Endothelial cell of umbilical vein (primary cell): ENCODE results near the gene KDM4B. TPM values are rescaled to one million over a fixed set of nuclear protein-coding genes. Genes with fewer than 3 reads are reported as not detected.

Source experiments
- BruUV-seq: library from RNA; stranded (reverse); fragments of 400-500 nt; replicated peaks from 2 replicates; lab custom pipeline; 2021; lab: Mats Ljungman, UMichigan
- CTCF ChIA-PET: fragments of 300-600, 350-600 bp; sonication (Branson Sonifier 250); formaldehyde crosslinking; loops from one replicate; lab custom pipeline; 2021; ENCODE audit warnings: antibody characterized with exemption, inconsistent platforms; lab: Charles Lee
- POLR2A ChIA-PET: fragments of 300-600, 350-600 bp; sonication (Branson Sonifier 250); formaldehyde crosslinking; loops from one replicate; lab custom pipeline; 2021; ENCODE audit warnings: antibody characterized with exemption, inconsistent platforms; lab: Charles Lee
- DNase-seq: peaks from one replicate; pipeline ENCODE4 v3.0.0-alpha.2; 2011; ENCODE audit warnings: low read depth, low spot score
- FAIRE-seq: peaks from 2 replicates; lab custom pipeline; 2011; peaks lifted over from hg19 to GRCh38; lab: Jason Lieb, UNC
- H2AFZ ChIP-seq: 2 replicates; pipeline ENCODE4 v1.6.0; 2012; ENCODE audit warnings: low read depth, low read length, control low read depth, inconsistent platforms
- H3K27ac ChIP-seq: 2 replicates; pipeline ENCODE4 v1.5.1; 2011; ENCODE audit warnings: low read depth, mild to moderate bottlenecking, control low read depth, low read length, moderate library complexity; ENCODE audit not compliant: insufficient read depth
- H3K27me3 ChIP-seq, 2 experiments: 2 replicates each; pipeline versions ENCODE4 v1.6.0 to v1.6.1; 2011; ENCODE audit warnings: low read length in 2 of 2, mixed read lengths in 1 of 2; ENCODE audit not compliant: control insufficient read depth in 2 of 2, insufficient read depth in 2 of 2
- H3K36me3 ChIP-seq, 2 experiments: 2 replicates in 1 of 2; 3 replicates in 1 of 2; pipeline ENCODE4 v1.5.1; 2011; ENCODE audit warnings: low read length in 2 of 2, mild to moderate bottlenecking in 1 of 2, moderate library complexity in 1 of 2; ENCODE audit not compliant: control insufficient read depth in 2 of 2, insufficient read depth in 2 of 2; ENCODE audit errors: extremely low read depth in 1 of 2
- H3K4me1 ChIP-seq: 3 replicates; pipeline ENCODE4 v1.5.1; 2011; ENCODE audit warnings: mild to moderate bottlenecking, low read length; ENCODE audit not compliant: control insufficient read depth, insufficient read depth; ENCODE audit errors: extremely low read depth
- H3K4me2 ChIP-seq: 2 replicates; pipeline ENCODE4 v1.6.1; 2011; ENCODE audit warnings: low read length, control low read depth, mixed read lengths; ENCODE audit not compliant: insufficient read depth
- H3K4me3 ChIP-seq, 3 experiments: fragments of 200-600 bp in 1 of 3; sonication (generic), shearing (Covaris generic) in 1 of 3; replicated peaks in 1 of 3; 2 replicates each; pipeline ENCODE4 v1.5.1; 2011 to 2016; ENCODE audit warnings: control low read depth in 3 of 3, low read length in 3 of 3, mild to moderate bottlenecking in 2 of 3, inconsistent platforms in 1 of 3, low read depth in 1 of 3, moderate library complexity in 1 of 3; ENCODE audit not compliant: insufficient read depth in 1 of 3
- H3K79me2 ChIP-seq: 2 replicates; pipeline ENCODE4 v1.6.0; 2012; ENCODE audit warnings: low read length, inconsistent platforms; ENCODE audit not compliant: control insufficient read depth, insufficient read depth
- H3K9ac ChIP-seq: replicated peaks from 2 replicates; pipeline ENCODE3; 2011; ENCODE audit warnings: low read length, control low read depth; ENCODE audit not compliant: insufficient read depth; ENCODE audit errors: extremely low read depth
- H3K9me1 ChIP-seq: replicated peaks from 3 replicates; pipeline ENCODE4 v1.6.0; 2011; ENCODE audit warnings: mild to moderate bottlenecking, low read length; ENCODE audit not compliant: control insufficient read depth, insufficient read depth; ENCODE audit errors: extremely low read depth
- H3K9me3 ChIP-seq: replicated peaks from 2 replicates; pipeline ENCODE4 v1.5.1; 2012; ENCODE audit warnings: low read length, inconsistent platforms; ENCODE audit not compliant: control insufficient read depth, insufficient read depth
- H4K20me1 ChIP-seq: replicated peaks from 2 replicates; pipeline ENCODE3; 2011; ENCODE audit warnings: mild to moderate bottlenecking, low read length; ENCODE audit not compliant: control insufficient read depth, insufficient read depth; ENCODE audit errors: extremely low read depth
- EZH2 ChIP-seq: IDR thresholded peaks from 2 replicates; pipeline ENCODE4 v1.6.1; 2012; ENCODE audit warnings: borderline replicate concordance, low read depth, mild to moderate bottlenecking, moderate library complexity, low read length, inconsistent platforms; ENCODE audit not compliant: severe bottlenecking
- FOS ChIP-seq: IDR thresholded peaks from 2 replicates; pipeline ENCODE4 v1.6.1; 2011; ENCODE audit warnings: mild to moderate bottlenecking, low read length, moderate library complexity, borderline replicate concordance; ENCODE audit not compliant: insufficient read depth
- GATA2 ChIP-seq: IDR thresholded peaks from 2 replicates; pipeline ENCODE4 v1.7.0; 2011; ENCODE audit warnings: low read depth, mild to moderate bottlenecking, moderate library complexity, mixed read lengths, low read length; ENCODE audit not compliant: insufficient read length, insufficient read depth
- JUN ChIP-seq: IDR thresholded peaks from 2 replicates; pipeline ENCODE4 v1.6.1; 2011; ENCODE audit warnings: borderline replicate concordance, low read depth; ENCODE audit not compliant: insufficient read length, insufficient read depth
- MYC ChIP-seq: IDR thresholded peaks from one replicate; pipeline ENCODE4 v1.6.1; 2011; ENCODE audit warnings: mild to moderate bottlenecking, low read depth, low read length
- POLR2A ChIP-seq: IDR thresholded peaks from 2 replicates; pipeline ENCODE4 v1.6.1; 2012; ENCODE audit warnings: low read depth, mild to moderate bottlenecking, control low read depth, low read length
- POLR2AphosphoS5 ChIP-seq: IDR thresholded peaks from 2 replicates; pipeline ENCODE4 v1.6.1; 2012; ENCODE audit warnings: low read depth, mild to moderate bottlenecking, control low read depth, low read length, moderate library complexity; ENCODE audit not compliant: insufficient read depth
- dilution Hi-C: fragments of 300-500 bp; cut with MboI; formaldehyde crosslinking; loops from one replicate; pipeline ENCODE4 v1.15.0; 2019; ENCODE audit warnings: low sequenced_read_pairs; ENCODE audit not compliant: extremely low pct_ligation_motif_present
- intact Hi-C: fragments of 100-400 bp; cut with micrococcal nuclease; formaldehyde crosslinking; loops from one replicate; pipeline ENCODE4 v1.10.0; 2022
- polyA plus RNA-seq, 4 experiments: library from polyadenylated mRNA; depleted of rRNA in 3 of 4; stranded (reverse) in 3 of 4; unstranded in 1 of 4; fragments of >200 nt; gene quantifications; 2 replicates each; pipeline versions ENCODE4 v1.2.1 to v1.2.3, GENCODE V29; 2011 to 2012; ENCODE audit warnings: missing spikeins in 1 of 4
- total RNA-seq: library from RNA; stranded (reverse); gene quantifications from 2 replicates; pipeline ENCODE4 v1.2.3, GENCODE V29; 2021
- TF ChIP-seq, protein P1 (sequence below): IDR thresholded peaks from 2 replicates; pipeline ENCODE4 v1.6.1; 2011; ENCODE audit not compliant: insufficient read depth, insufficient read length
- TF ChIP-seq, protein P2 (sequence below), 2 donors: IDR thresholded peaks; 1 replicate in 1 of 2; 2 replicates in 1 of 2; pipeline ENCODE4 v1.5.1; 2011; ENCODE audit warnings: low read length in 2 of 2, mild to moderate bottlenecking in 2 of 2, moderate library complexity in 2 of 2, control low read depth in 1 of 2, inconsistent platforms in 1 of 2, low read depth in 1 of 2; ENCODE audit not compliant: insufficient read depth in 1 of 2; ENCODE audit errors: extremely low read depth in 1 of 2

KDM4B gene
- total and polyA plus RNA-seq, 2 donors (not counting 3 experiments of a cell fraction or from before 2014, with no cell fraction given): 12.4 to 37.2 TPM

DNA sequence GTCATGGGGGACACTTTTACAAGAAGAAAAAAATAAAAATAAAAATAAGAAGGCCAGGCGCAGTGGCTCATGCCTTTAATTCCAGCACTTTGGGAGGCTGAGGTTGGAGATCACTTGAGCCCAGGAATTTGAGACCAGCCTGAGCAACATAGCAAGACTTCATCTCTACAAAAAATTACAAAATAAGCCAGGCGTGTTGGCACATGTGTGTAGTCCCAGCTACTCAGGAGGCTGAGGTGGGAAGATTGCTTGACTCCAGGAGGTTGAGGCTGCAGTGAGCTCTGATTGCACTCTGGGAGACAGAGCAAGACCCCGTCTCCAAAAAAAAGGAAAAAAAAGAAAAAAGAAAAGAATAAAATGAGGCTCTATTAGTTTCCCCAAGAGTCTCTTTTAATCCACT is 214.7 kb downstream of the KDM4B start:
- Histone ChIP-seq H3K9ac (no peak overlapping the region), H3K9me1 (no peaks in the 10 kb centered on the region), H3K79me2 (no peaks in the 10 kb centered on the region), H3K27ac (no peak overlapping the region), H3K4me2 (no peak overlapping the region), H3K27me3 (peaks cover 4 to 6% of the 10 kb centered on the region in 2 experiments), H2AFZ (no peak overlapping the region), H4K20me1 (no peaks in the 10 kb centered on the region), H3K4me3 (no peak overlapping the region), H3K36me3 (no peaks in the 10 kb centered on the region), H3K9me3 (no peaks in the 10 kb centered on the region), H3K4me1 (no peaks in the 10 kb centered on the region)
- ChIA-PET POLR2A (no interaction called here), CTCF (no interaction called here)
- DNase-seq: no peak
- TF ChIP-seq EZH2 (no peak), GATA2 (no peak), POLR2A (no peak), POLR2AphosphoS5 (no peak), JUN (no peak), FOS (no peak), MYC (no peak)
- TF ChIP-seq, protein P1, sequence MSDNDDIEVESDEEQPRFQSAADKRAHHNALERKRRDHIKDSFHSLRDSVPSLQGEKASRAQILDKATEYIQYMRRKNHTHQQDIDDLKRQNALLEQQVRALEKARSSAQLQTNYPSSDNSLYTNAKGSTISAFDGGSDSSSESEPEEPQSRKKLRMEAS: no peak
- TF ChIP-seq, protein P2, sequence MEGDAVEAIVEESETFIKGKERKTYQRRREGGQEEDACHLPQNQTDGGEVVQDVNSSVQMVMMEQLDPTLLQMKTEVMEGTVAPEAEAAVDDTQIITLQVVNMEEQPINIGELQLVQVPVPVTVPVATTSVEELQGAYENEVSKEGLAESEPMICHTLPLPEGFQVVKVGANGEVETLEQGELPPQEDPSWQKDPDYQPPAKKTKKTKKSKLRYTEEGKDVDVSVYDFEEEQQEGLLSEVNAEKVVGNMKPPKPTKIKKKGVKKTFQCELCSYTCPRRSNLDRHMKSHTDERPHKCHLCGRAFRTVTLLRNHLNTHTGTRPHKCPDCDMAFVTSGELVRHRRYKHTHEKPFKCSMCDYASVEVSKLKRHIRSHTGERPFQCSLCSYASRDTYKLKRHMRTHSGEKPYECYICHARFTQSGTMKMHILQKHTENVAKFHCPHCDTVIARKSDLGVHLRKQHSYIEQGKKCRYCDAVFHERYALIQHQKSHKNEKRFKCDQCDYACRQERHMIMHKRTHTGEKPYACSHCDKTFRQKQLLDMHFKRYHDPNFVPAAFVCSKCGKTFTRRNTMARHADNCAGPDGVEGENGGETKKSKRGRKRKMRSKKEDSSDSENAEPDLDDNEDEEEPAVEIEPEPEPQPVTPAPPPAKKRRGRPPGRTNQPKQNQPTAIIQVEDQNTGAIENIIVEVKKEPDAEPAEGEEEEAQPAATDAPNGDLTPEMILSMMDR (IDR thresholded peaks at IDR 0.05; ENCODE audit: extremely low read depth in 1 of 2, insufficient read depth in 1 of 2, low read depth in 1 of 2, low read length in 2 of 2): no peak
- no peak for FAIRE-seq
- intact Hi-C loops: no loop called here
- dilution Hi-C loops: no loop called here
- no TSS peak for BruUV-seq
